NCI-H524 (cell line): ENCODE results near the gene FBXO27.
"Not testable (repeated sequence)": the region's sequence is repeated elsewhere in the genome, so short reads cannot be mapped to it uniquely, and the experiment has no call there.

ENCODE experiments used
- DNase-seq, 2 experiments: peaks; one replicate each; lab custom pipeline; 2025; lab: John Stamatoyannopoulos, UW

The FBXO27 gene

GRCh38 chr19:38988627-38989026, 43.7 kb downstream of the FBXO27 start:
- DNase-seq = not testable (repeated sequence)

GRCh38 chr19:38987745-38988144, 44.6 kb downstream of the FBXO27 start:
- not testable (repeated sequence) for DNase-seq

DNA sequence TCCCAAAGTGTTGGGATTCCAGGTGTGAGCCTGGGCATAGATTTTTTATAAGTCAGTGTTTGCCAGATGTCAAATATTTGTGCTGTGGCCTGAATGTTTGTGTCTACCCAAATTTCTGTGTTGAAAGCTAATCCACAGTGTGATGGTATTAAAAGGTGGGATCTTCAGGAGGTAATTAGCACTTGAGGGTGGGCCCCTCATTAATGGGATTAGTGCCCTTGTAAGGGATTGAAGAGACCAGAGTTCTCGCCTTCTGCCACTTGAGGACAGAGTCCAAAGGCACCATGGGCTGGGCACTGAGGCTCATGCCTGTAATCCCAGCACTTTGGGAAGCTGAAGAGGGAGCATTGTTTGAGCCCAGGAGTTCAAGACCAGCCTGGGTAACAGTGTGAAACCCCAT, 47.1 kb downstream of the FBXO27 start:
- DNase-seq = peak in 1 of 2 experiments; percentile 48

GRCh38 chr19:38980583-38981374, 51.6 kb downstream of the FBXO27 start:
- no peak for DNase-seq

DNA sequence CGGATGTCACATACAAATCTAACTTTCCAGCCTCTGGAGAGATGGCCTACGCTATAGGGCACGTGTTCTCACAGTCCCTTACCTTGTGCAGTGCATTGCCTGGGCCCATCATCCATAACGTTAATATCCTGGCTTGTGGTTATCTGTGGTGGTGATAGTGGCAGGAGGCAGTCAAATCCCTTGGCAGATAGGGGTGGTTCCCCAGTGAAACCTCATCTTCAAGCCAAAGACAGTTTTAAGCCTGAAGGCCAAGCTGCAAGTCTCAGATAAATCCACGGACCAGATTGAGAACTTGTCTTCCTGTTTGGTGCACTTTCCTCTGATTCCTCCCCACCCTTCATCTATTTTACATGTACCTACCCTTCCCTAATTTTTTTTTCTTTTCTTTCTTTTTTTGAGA, 52.5 kb downstream of the FBXO27 start:
- no peak for DNase-seq

DNA sequence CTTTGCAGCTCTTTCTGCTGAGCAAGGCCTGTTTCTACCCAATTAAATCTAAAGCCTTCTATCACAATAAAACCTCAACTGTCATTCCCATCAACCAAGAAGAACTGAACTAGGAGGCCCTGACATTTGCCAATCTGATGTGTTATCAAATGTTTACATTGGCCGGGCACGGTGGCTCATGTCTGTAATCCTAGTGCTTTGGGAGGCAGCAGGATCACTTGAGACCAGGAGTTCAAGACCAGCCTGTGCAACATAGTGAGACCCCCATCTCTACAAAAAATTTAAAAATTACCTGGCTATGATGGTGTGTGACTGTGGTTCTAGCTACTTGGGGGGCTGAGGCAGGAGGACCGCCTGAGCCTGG, 54.0 kb downstream of the FBXO27 start:
- DNase-seq = no peak

GRCh38 chr19:38977445-38978325, 54.7 kb downstream of the FBXO27 start:
- DNase-seq = no peak

DNA sequence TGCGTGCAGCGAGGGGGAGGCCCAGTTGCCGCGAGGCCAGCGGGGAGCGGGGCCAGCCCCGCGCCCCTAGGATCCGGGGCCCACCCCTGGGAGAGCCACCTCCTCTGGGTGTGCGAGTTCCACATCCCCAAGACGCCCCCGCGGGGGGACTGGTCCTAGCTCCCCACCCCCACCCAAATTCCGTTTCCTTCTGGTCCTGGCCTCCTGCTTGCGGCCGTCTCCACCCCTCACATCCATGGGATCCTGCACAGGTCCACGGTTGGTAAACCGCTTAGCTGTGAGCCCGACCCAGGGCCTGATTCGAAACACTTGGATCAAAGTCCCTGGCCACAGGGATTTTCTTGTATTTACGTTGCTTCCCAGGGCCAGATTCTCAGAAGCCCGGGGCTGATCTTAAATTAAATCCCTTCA, 56.5 kb downstream of the FBXO27 start:
- DNase-seq = peak in 1 of 2 experiments; percentile 14

DNA sequence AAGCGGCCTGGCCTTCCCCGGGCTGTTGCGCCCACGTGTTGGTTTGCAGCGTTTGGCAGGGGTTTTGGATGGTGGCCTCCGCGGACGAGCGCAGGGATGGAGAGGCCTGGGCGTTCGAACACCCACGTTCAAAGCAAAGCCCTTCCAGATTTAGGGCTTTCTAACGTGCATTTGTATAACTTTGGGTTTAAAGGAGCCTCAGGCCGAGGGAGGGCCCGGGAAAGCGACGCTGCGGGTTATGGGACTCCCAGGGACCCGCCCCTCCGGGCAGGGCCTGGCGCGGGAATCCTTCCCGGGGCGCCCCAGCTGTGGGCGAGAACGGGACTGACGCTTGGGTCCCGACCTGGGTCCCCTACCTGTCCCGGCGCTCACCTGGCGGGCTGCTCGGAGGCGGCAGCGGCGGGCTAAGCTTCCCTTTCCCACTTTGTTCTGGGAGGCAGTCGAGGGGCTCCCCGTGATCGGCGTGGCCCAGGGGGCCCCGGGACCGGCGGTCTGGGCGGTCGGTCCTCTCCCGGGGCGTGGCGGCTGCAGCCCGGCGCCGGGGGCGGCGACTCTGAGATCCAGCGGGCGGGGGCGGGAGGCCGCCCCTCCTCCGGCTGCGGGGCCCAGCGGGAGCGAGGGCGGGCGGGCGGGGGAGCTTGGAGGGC, 57.0 kb downstream of the FBXO27 start, which contains the start of gene FBXO17:
TSS of gene FBXO17 (minus strand) at position 529 of the 647 bp plus-strand sequence. CDS start 25,423 bp downstream, outside the sequence.
- DNase-seq = no peak

DNA sequence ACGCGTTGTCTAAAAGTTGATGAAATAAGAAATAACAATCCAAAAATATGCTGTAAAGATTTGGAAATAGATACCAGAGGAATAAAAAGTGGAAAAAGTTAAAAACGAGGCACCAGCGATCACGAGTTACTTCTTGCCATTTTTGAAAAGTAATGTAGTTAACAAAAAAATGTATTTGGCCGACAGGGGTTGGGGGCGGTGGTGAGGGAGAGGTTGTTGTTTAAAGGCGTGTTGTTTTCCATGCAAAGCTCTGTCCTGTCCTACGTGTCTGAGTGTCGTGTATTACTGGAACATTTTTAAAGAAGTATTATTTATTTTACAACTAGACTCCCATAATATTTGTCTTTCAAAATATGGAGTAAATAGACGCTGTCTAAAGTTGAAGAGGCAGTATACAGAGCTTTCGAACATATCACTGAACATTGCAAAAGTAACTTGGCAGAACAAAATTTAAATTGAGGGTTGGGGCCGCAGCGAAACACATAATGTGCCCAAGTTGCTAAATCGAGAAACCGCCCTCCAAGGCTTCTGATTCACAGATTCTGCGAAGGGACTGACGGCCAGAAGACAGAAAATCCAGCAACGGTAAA, 57.6 kb downstream of the FBXO27 start:
- no peak for DNase-seq
